H1 (cell line): ENCODE results near the gene TDP2. TPM values are rescaled to one million over a fixed set of nuclear protein-coding genes. Genes with fewer than 3 reads are reported as not detected.

Source experiments
- CTBP2 ChIP-seq: IDR thresholded peaks from 2 replicates; pipeline ENCODE4 v1.7.0; 2011; ENCODE audit warnings: borderline replicate concordance, mild to moderate bottlenecking, moderate library complexity, mixed read lengths, low read length; ENCODE audit not compliant: insufficient read depth, insufficient read length
- polyA plus RNA-seq, 7 experiments: library from polyadenylated mRNA; depleted of rRNA in 3 of 7; stranded (reverse) in 5 of 7; unstranded in 2 of 7; fragments of >200 nt in 5 of 7; fragments of 200-250 nt in 2 of 7; gene quantifications; 1 replicate in 5 of 7; 2 replicates in 1 of 7; 4 replicates in 1 of 7; pipeline versions ENCODE4 v1.2.1 to v1.2.3, GENCODE V29; 2011 to 2013; ENCODE audit warnings: missing spikeins in 2 of 7, mixed read lengths in 2 of 7
- total RNA-seq: library from RNA; stranded (reverse); fragmentation: NEBNext Ultra II Directional; extraction: Animal tissue kit (Norgen Biotek cat#: 25700); gene quantifications from 2 replicates; pipeline ENCODE4 v1.2.1, GENCODE V29; 2021
- TF ChIP-seq, protein P1 (sequence below): fragments of 300-600 bp; sonication (generic); IDR thresholded peaks from 2 replicates; pipeline ENCODE4 v1.7.1; 2012; ENCODE audit warnings: low read length, moderate library complexity, mild to moderate bottlenecking, inconsistent platforms; ENCODE audit not compliant: insufficient replicate concordance

The TDP2 gene
- total and polyA plus RNA-seq, 2 of the 8 experiments (the other 6 are each of a cell fraction or from before 2014, with no cell fraction given): 18.8 to 51.6 TPM

GRCh38 chr6:24614043-24614420 is 52.7 kb downstream of the TDP2 start (continued):
- TF ChIP-seq, protein P1, sequence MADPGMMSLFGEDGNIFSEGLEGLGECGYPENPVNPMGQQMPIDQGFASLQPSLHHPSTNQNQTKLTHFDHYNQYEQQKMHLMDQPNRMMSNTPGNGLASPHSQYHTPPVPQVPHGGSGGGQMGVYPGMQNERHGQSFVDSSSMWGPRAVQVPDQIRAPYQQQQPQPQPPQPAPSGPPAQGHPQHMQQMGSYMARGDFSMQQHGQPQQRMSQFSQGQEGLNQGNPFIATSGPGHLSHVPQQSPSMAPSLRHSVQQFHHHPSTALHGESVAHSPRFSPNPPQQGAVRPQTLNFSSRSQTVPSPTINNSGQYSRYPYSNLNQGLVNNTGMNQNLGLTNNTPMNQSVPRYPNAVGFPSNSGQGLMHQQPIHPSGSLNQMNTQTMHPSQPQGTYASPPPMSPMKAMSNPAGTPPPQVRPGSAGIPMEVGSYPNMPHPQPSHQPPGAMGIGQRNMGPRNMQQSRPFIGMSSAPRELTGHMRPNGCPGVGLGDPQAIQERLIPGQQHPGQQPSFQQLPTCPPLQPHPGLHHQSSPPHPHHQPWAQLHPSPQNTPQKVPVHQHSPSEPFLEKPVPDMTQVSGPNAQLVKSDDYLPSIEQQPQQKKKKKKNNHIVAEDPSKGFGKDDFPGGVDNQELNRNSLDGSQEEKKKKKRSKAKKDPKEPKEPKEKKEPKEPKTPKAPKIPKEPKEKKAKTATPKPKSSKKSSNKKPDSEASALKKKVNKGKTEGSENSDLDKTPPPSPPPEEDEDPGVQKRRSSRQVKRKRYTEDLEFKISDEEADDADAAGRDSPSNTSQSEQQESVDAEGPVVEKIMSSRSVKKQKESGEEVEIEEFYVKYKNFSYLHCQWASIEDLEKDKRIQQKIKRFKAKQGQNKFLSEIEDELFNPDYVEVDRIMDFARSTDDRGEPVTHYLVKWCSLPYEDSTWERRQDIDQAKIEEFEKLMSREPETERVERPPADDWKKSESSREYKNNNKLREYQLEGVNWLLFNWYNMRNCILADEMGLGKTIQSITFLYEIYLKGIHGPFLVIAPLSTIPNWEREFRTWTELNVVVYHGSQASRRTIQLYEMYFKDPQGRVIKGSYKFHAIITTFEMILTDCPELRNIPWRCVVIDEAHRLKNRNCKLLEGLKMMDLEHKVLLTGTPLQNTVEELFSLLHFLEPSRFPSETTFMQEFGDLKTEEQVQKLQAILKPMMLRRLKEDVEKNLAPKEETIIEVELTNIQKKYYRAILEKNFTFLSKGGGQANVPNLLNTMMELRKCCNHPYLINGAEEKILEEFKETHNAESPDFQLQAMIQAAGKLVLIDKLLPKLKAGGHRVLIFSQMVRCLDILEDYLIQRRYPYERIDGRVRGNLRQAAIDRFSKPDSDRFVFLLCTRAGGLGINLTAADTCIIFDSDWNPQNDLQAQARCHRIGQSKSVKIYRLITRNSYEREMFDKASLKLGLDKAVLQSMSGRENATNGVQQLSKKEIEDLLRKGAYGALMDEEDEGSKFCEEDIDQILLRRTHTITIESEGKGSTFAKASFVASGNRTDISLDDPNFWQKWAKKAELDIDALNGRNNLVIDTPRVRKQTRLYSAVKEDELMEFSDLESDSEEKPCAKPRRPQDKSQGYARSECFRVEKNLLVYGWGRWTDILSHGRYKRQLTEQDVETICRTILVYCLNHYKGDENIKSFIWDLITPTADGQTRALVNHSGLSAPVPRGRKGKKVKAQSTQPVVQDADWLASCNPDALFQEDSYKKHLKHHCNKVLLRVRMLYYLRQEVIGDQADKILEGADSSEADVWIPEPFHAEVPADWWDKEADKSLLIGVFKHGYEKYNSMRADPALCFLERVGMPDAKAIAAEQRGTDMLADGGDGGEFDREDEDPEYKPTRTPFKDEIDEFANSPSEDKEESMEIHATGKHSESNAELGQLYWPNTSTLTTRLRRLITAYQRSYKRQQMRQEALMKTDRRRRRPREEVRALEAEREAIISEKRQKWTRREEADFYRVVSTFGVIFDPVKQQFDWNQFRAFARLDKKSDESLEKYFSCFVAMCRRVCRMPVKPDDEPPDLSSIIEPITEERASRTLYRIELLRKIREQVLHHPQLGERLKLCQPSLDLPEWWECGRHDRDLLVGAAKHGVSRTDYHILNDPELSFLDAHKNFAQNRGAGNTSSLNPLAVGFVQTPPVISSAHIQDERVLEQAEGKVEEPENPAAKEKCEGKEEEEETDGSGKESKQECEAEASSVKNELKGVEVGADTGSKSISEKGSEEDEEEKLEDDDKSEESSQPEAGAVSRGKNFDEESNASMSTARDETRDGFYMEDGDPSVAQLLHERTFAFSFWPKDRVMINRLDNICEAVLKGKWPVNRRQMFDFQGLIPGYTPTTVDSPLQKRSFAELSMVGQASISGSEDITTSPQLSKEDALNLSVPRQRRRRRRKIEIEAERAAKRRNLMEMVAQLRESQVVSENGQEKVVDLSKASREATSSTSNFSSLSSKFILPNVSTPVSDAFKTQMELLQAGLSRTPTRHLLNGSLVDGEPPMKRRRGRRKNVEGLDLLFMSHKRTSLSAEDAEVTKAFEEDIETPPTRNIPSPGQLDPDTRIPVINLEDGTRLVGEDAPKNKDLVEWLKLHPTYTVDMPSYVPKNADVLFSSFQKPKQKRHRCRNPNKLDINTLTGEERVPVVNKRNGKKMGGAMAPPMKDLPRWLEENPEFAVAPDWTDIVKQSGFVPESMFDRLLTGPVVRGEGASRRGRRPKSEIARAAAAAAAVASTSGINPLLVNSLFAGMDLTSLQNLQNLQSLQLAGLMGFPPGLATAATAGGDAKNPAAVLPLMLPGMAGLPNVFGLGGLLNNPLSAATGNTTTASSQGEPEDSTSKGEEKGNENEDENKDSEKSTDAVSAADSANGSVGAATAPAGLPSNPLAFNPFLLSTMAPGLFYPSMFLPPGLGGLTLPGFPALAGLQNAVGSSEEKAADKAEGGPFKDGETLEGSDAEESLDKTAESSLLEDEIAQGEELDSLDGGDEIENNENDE: no peak
- TF ChIP-seq CTBP2: no peak
